ENCODE measurements around the gene LATS2. TPM values are rescaled to one million over a fixed set of nuclear protein-coding genes. Genes with fewer than 3 reads are reported as not detected.

LATS2 gene
- total RNA-seq, 2 experiments from 2014 or later, result 1.3 to 3.0 TPM

GRCh38 chr13:21088534-21088933 lies 27.1 kb upstream of the LATS2 start:
- Mint-ChIP-seq H3K4me3 (no peak overlapping the region), H3K9me3 (no peaks in the 10 kb centered on the region), H3K27ac (no peak overlapping the region), H3K4me1 (ENCODE audit: low read depth) (no peaks in the 10 kb centered on the region), H3K36me3 (ENCODE audit: low read depth) (no peaks in the 10 kb centered on the region), H3K27me3 (no peaks in the 10 kb centered on the region)
- ChIA-PET CTCF (no interaction called here), POLR2A (interaction anchor here (0.7 to 1.1 kb wide), 2 partner anchors 17 to 887 kb away, joined by 3 read pairs; no protein-coding TSS in a partner anchor)
- intact Hi-C loops (cut with micrococcal nuclease), result no loop called here
- no peak for DNase-seq
- ATAC-seq, result no peak
- TF ChIP-seq CTCF (IDR thresholded peaks at IDR 0.05), result no peak

GRCh38 chr13:21086929-21087328 lies 25.5 kb upstream of the LATS2 start:
- DNase-seq, result no peak
- CTCF ChIA-PET, result no interaction called here

DNA sequence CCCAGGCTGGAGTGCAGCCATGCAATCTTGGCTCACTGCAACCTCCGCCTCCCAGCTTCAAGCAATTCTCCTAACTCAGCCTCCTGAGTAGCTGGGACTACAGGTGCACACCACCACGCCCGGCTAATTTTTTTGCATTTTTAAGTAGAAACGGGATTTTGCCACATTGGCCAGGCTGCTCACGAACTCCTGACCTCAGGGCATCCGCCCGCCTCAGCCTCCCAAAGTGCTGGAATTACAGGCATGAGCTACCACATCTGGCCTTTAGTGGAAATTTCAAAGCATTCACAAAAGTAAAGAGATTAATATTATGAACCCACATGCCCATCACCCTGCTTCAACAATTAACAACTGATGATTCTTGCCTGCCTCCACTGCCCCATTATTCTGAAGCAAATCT lies 20.5 kb upstream of the LATS2 start:
- no peaks in the 10 kb centered on the region for H3K4me1 Mint-ChIP-seq (ENCODE audit: low read depth)
- H3K36me3 Mint-ChIP-seq (ENCODE audit: low read depth), result no peaks in the 10 kb centered on the region
- no peak for TF ChIP-seq CTCF (IDR thresholded peaks at IDR 0.05)
- H3K27ac Mint-ChIP-seq, result no peak overlapping the region
- H3K27me3 Mint-ChIP-seq, result peaks cover 5% of the 10 kb centered on the region
- intact Hi-C loops (cut with micrococcal nuclease), result no loop called here
- DNase-seq (no peak), ATAC-seq (no peak)
- ChIA-PET POLR2A (no interaction called here), CTCF (interaction anchor here (1.7 kb wide), 1 partner anchor 25 kb away, joined by 3 read pairs; no protein-coding TSS in a partner anchor)
- no peak overlapping the region for H3K4me3 Mint-ChIP-seq
- no peaks in the 10 kb centered on the region for H3K9me3 Mint-ChIP-seq

More at GRCh38 chr13:21086929-21087328, 25.5 kb upstream of the LATS2 start:
- Mint-ChIP-seq H3K4me3 (no peak overlapping the region), H3K27me3 (no peaks in the 10 kb centered on the region), H3K36me3 (ENCODE audit: low read depth) (no peaks in the 10 kb centered on the region), H3K4me1 (ENCODE audit: low read depth) (no peaks in the 10 kb centered on the region), H3K27ac (no peak overlapping the region), H3K9me3 (no peaks in the 10 kb centered on the region)
- POLR2A ChIA-PET, result no interaction called here
- ATAC-seq, result no peak
- TF ChIP-seq CTCF (IDR thresholded peaks at IDR 0.05), result no peak
- intact Hi-C loops (cut with micrococcal nuclease), result no loop called here

- Mint-ChIP-seq H3K27ac (no peak overlapping the region), H3K9me3 (no peaks in the 10 kb centered on the region), H3K4me3 (no peak overlapping the region), H3K4me1 (ENCODE audit: low read depth) (no peaks in the 10 kb centered on the region), H3K27me3 (peaks cover 5% of the 10 kb centered on the region), H3K36me3 (ENCODE audit: low read depth) (no peaks in the 10 kb centered on the region)
- ATAC-seq (no peak), DNase-seq (no peak)
- ChIA-PET CTCF (no interaction called here), POLR2A (no interaction called here)
- intact Hi-C loops (cut with micrococcal nuclease), result no loop called here
- TF ChIP-seq CTCF (IDR thresholded peaks at IDR 0.05), result no peak
Observed at GRCh38 chr13:21080593-21080891, 19.2 kb upstream of the LATS2 start.

- Mint-ChIP-seq H3K4me3 (no peak overlapping the region), H3K27me3 (peaks cover 5% of the 10 kb centered on the region), H3K4me1 (ENCODE audit: low read depth) (peaks cover 5% of the 10 kb centered on the region), H3K27ac (no peak overlapping the region), H3K9me3 (no peaks in the 10 kb centered on the region), H3K36me3 (ENCODE audit: low read depth) (no peaks in the 10 kb centered on the region)
- ATAC-seq (no peak), DNase-seq (no peak)
- no peak for TF ChIP-seq CTCF (IDR thresholded peaks at IDR 0.05)
- ChIA-PET POLR2A (no interaction called here), CTCF (no interaction called here)
- intact Hi-C loops (cut with micrococcal nuclease), result no loop called here
Observed at GRCh38 chr13:21079761-21080592, 18.6 kb upstream of the LATS2 start.

Data from activated CD8-positive, alpha-beta T cell treated with anti-CD3 and anti-CD28 coated beads for 36 hours (primary cell).